Ovary (tissue), 3 donors: ENCODE results near the gene KRTAP22-2.

Experiments used
- EP300 ChIP-seq: sonication (generic); formaldehyde crosslinking; IDR thresholded peaks from one replicate; pipeline ENCODE4 v1.6.1; 2017; ENCODE audit warnings: antibody characterized with exemption
- POLR2A ChIP-seq: fragments of 450-650 bp; IDR thresholded peaks from one replicate; pipeline ENCODE4 v1.6.1; 2017; ENCODE audit warnings: antibody characterized with exemption, mild to moderate bottlenecking, moderate library complexity
- TF ChIP-seq, protein P1 (sequence below), 3 donors: fragments of 450-650 bp in 2 of 3; fragments of 200-600 bp in 1 of 3; IDR thresholded peaks; one replicate each; pipeline versions ENCODE4 v1.5.1 to v1.8.0; 2016 to 2022; ENCODE audit warnings: antibody characterized with exemption in 3 of 3, mild to moderate bottlenecking in 1 of 3
- donor health status: DM: no; HTN: no; CAD: no.

DNA sequence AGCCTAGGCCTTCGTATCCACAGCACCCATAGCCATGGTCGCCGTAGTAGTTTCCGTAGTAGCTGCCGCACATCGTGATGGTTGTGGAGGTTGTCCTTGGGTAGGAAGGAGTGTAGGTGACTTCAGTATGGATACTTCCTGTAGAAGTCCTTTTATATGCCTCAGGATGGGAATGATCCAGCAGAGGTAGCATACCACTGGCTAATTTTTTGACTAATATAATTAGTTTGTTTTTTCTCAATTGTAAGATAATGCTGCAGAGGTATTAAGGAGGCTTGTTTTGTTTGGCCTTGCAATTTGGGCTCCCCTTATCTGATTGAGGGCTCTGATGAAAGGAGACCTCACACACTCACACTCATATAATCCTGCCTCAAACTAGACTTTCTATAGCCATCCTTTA is 8.6 kb upstream of the KRTAP22-2 start, which contains the start of gene KRTAP6-2:
- TF ChIP-seq, protein P1, sequence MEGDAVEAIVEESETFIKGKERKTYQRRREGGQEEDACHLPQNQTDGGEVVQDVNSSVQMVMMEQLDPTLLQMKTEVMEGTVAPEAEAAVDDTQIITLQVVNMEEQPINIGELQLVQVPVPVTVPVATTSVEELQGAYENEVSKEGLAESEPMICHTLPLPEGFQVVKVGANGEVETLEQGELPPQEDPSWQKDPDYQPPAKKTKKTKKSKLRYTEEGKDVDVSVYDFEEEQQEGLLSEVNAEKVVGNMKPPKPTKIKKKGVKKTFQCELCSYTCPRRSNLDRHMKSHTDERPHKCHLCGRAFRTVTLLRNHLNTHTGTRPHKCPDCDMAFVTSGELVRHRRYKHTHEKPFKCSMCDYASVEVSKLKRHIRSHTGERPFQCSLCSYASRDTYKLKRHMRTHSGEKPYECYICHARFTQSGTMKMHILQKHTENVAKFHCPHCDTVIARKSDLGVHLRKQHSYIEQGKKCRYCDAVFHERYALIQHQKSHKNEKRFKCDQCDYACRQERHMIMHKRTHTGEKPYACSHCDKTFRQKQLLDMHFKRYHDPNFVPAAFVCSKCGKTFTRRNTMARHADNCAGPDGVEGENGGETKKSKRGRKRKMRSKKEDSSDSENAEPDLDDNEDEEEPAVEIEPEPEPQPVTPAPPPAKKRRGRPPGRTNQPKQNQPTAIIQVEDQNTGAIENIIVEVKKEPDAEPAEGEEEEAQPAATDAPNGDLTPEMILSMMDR (IDR thresholded peaks at IDR 0.05): no peak
- TF ChIP-seq POLR2A (no peak), EP300 (no peak)
